GM12892 (cell line): ENCODE data around the gene RACGAP1.
"Not testable (repeated sequence)": the region's sequence is repeated elsewhere in the genome, so short reads cannot be mapped to it uniquely, and the experiment has no call there.

Experiments
- DNase-seq: peaks from one replicate; pipeline ENCODE4 v3.0.0; 2011; ENCODE audit not compliant: insufficient read length
- FAIRE-seq: peaks from 2 replicates; lab custom pipeline; 2011; peaks lifted over from hg19 to GRCh38; lab: Jason Lieb, UNC
- POLR2A ChIP-seq: IDR thresholded peaks from 2 replicates; pipeline ENCODE4 v1.6.1; 2011; ENCODE audit warnings: low read depth, low read length, control low read depth
- POLR2AphosphoS5 ChIP-seq: IDR thresholded peaks from 2 replicates; pipeline ENCODE4 v1.6.1; 2011; ENCODE audit warnings: low read depth, low read length, control low read depth
- TAF1 ChIP-seq: IDR thresholded peaks from 2 replicates; pipeline ENCODE4 v1.6.1; 2011; ENCODE audit warnings: low read depth, mild to moderate bottlenecking, control low read depth, low read length, borderline replicate concordance

Gene RACGAP1

DNA sequence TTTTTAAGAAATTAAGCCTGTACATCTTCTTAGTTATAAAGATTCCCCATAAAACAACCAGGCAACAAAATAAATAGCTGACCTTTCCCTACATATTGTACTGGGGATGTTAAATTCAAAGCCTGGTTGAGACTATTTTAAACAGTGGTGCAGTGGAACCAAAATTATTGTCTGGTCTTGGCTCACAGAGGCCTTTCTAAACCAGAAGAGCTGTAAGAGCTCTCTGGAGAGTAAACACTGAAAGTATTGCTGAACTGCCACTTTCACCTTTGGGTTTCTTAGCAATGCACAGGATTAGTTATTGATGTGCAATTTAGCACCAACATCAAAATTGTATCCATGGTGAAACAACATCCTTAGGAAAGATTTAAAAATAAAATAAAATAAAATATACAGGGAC is 20.6 kb downstream of the RACGAP1 start:
- DNase-seq (no peak), FAIRE-seq (no peak)
- no peak for TF ChIP-seq TAF1
- no peak for TF ChIP-seq POLR2A
- TF ChIP-seq POLR2AphosphoS5 = no peak

DNA sequence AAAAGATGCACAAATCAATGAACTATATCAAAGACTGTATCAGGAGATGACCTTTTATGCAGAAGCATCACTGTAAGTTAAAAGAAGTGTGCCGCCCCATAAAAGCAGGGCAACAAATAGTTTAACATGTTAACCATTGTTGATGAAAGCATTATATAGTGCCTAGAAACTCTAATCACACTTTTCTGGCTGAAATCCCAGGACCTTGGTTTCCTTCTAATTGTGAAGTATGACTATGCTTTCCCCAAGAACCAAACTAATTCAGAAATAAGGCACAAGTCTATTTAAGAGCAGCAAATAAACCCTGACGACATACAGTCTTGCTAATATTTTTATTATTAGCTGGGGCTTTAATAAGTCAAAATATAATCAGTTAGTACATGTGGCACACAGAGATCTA is 21.7 kb downstream of the RACGAP1 start:
- no peak for TF ChIP-seq POLR2AphosphoS5
- no peak for TF ChIP-seq TAF1
- no peak for TF ChIP-seq POLR2A
- no peak for FAIRE-seq

GRCh38 chr12:49998453-49998852 is 26.8 kb downstream of the RACGAP1 start:
- no peak for DNase-seq
- TF ChIP-seq POLR2AphosphoS5 (no peak), TAF1 (no peak), POLR2A (no peak)
- FAIRE-seq = no peak

More for the DNA sequence above, 21.7 kb downstream of the RACGAP1 start:
- no peak for DNase-seq

GRCh38 chr12:49990273-49990672 is 35.0 kb downstream of the RACGAP1 start:
- TF ChIP-seq POLR2A (no peak), POLR2AphosphoS5 (no peak), TAF1 (no peak)
- no peak for FAIRE-seq
- DNase-seq = no peak

GRCh38 chr12:49989400-49989799 is 35.9 kb downstream of the RACGAP1 start:
- FAIRE-seq, DNase-seq: not testable (repeated sequence)

- DNase-seq (no peak), FAIRE-seq (no peak)
Measured at GRCh38 chr12:49987625-49988303, 37.5 kb downstream of the RACGAP1 start.

GRCh38 chr12:49986476-49986875 is 38.8 kb downstream of the RACGAP1 start:
- DNase-seq, FAIRE-seq: not testable (repeated sequence)

More at GRCh38 chr12:49987625-49988303, 37.5 kb downstream of the RACGAP1 start:
- no peak for TF ChIP-seq POLR2AphosphoS5
- no peak for TF ChIP-seq POLR2A
- no peak for TF ChIP-seq TAF1

DNA sequence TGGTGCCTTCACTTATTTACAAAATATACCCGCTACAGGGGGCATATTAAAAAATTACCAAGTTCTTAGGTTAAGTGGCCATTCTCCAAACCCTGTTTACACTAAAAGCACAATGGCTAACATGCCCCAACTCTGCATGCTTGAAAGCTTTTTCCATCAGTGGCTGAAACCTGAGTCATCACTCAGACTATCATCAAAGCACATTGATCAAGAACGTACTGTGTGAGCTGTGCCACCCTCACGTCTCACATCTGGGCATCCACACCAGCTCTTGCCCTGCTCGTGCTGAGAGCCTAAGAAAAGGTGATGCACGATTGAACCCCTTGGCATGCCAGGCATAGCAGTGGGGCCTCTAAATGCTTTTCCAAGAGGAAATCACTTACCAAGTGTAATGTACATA is 39.3 kb downstream of the RACGAP1 start:
- FAIRE-seq (no peak), DNase-seq (no peak)
- TF ChIP-seq POLR2A = no peak
- no peak for TF ChIP-seq POLR2AphosphoS5
- no peak for TF ChIP-seq TAF1

DNA sequence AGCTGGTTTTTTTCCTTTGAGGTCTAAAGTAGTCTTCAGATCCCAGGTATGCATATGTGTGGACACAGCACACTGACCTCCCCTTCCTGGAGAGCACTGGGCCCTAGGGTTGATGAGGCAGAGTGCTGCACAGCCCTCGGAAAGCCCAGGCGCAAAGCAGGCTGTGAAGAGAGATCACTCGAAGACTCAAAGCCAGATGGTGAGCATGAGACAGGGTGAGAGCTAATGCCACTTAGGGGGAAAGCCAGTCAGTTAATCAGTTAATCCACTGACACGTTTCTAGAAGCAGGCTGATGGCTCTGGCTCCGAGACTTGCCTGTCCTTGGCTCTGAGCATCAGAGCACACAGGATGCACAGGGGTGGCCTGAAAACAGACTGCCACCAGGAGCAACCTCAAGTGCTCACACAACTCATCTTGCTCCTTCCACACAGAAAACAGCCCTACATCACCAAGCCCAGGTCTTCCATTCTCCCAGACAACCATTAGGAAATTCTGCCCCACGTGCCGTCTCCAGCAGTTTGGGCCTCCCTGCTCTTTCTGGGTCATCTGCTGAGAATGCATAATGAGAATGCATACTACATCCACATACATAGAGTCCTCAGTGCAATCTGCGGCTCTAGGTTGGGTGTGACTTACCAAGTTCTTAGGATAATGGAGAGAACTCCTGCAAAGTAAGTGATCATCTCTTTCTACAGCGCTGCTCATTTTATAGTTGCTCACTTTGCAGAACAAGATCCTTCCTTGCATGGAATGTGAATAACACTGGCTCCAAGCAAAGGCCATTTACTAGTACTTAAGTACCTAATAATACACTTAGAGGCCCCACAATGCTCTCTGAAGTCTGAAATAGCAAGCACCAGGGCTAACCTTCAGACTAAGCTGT is 40.6 kb downstream of the RACGAP1 start:
- FAIRE-seq (no peak), DNase-seq (no peak)
- TF ChIP-seq POLR2AphosphoS5 (no peak), POLR2A (no peak), TAF1 (no peak)

DNA sequence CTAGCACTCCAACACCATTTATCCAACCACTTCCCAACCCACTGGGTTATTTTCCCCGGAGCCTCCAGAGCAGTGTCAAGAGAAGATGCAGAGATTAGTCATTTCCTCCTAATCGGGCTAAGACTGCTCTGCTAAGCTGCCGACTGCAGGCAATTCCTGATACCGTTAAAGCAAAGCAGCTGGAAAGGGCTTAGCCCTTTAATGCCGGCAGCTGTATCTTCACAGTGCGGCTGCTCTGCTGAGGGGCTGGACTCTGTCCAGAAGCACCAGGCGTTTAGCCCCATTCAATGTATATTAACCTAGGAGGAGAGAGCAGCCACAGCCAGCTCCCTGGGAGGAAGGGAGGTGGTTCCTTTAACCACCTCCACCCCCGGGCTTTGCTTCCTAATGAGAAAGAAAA is 41.4 kb downstream of the RACGAP1 start:
- no peak for DNase-seq
- TF ChIP-seq TAF1 = no peak
- TF ChIP-seq POLR2AphosphoS5 = no peak
- no peak for TF ChIP-seq POLR2A
- no peak for FAIRE-seq

DNA sequence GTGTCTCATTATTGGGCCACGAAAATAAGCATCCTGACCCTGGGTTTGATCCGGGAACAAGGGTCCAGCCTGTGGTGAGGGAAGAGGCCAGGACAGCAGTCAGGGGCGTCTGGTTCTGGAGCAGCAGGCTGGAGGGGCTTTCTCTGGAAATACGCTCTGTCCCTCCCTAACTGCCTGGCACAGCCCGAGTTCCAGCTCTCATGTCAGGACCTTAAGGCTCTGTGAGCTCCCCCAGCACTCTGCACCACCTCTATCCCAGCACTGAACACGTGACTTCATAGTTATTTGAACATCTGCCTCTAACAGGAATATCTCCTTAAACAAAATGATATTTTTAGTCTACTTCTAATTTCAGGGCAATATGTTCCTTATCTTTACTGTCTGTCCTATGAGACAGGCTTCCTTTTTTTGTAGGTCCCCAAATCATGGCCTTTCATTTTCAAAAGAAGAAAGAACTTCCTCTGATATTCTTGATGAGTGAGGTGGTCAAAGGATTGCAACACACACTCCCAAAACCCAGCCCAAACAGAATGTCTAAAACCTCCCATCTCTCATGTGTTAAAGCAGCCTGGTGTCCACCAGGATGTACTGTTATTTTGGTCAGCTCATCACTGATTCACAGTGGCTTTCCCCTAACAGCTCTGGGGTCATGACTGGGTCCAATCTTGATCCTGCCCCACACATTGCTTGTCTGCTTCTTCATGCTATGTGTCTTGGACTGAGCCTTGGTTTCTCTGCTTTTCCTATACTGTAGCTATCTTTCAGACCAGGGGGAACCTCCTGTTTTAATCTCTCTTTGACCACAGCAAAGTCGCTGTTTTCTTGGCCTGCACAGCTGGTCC is 42.8 kb downstream of the RACGAP1 start:
- FAIRE-seq (no peak), DNase-seq (no peak)
- TF ChIP-seq POLR2AphosphoS5 (no peak), TAF1 (no peak), POLR2A (no peak)
